A673 (cell line): ENCODE measurements around the gene POU2F2.

ENCODE experiments used
- CTCF ChIP-seq: fragments of 300-800, 200-600 bp; sonication (generic); conservative IDR thresholded peaks from 2 replicates; pipeline ENCODE4 v1.5.1; 2017; ENCODE audit warnings: low read depth, mild to moderate bottlenecking, antibody characterized with exemption, low read length, moderate library complexity, mixed read lengths
- EZH2 ChIP-seq: fragments of 200-600 bp; sonication (generic); IDR thresholded peaks from 2 replicates; pipeline ENCODE4 v1.6.1; 2017; ENCODE audit warnings: borderline replicate concordance, low read depth, mild to moderate bottlenecking, mixed read lengths, antibody characterized with exemption, low read length; ENCODE audit not compliant: poor library complexity, severe bottlenecking

- TF ChIP-seq EZH2 (no peak), CTCF (no peak)
Observed at GRCh38 chr19:42096255-42096837, 35.9 kb downstream of the POU2F2 start.
